ENCODE measurements around the gene SH3BP2. TPM values are rescaled to one million over a fixed set of nuclear protein-coding genes. Genes with fewer than 3 reads are reported as not detected.

Gene SH3BP2
- total RNA-seq, 2 experiments from 2014 or later = 69.3 to 78.2 TPM

DNA sequence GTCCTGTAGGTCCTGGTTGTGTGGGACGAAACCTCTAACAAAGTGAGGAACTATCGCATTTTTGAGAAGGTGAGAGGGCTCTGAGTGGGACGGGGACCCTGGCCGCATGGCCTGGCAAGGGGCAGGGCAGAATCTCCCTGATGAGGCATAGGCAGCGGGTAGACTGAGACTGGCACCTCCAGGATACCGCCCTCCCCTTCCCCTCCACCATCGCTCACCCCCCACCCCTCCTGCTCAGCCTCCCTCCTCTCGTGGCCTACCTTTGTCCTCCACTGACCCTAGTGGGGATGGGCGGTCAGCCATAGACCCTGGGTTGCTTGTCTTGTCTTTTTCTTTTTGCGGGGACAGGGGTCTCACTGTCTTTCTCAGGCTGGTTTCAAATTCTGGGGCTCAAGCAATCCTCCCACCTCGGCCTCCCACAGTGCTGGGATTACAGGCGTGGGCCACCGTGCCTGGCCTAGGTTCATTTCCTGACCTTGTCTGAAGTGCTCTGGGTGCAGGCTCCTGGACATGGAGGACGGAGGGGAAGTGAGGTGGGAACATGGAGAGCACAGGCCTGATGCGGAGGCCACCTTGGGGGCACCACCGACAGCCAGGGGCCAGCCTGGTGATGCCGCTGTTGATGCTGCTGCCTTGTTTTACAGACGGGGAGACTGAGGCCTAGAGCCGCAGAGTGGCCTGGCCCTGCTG, 40.2 kb downstream of the SH3BP2 start:
- CTCF ChIA-PET = no interaction called here
- H3K27ac Mint-ChIP-seq = peak overlapping the region; percentile 50
- H3K9me3 Mint-ChIP-seq = no peaks in the 10 kb centered on the region
- peaks cover 28% of the 10 kb centered on the region for H3K36me3 Mint-ChIP-seq (ENCODE audit: low read depth)
- no peak overlapping the region for H3K4me3 Mint-ChIP-seq
- peaks cover 39% of the 10 kb centered on the region for H3K4me1 Mint-ChIP-seq
- POLR2A ChIA-PET = no interaction called here
- H3K27me3 Mint-ChIP-seq = no peaks in the 10 kb centered on the region
- no peak for DNase-seq

GRCh38 chr4:2833671-2834000, 40.8 kb downstream of the SH3BP2 start:
- Mint-ChIP-seq H3K9me3 (no peaks in the 10 kb centered on the region), H3K27ac (no peak overlapping the region), H3K36me3 (ENCODE audit: low read depth) (peaks cover 26% of the 10 kb centered on the region), H3K27me3 (no peaks in the 10 kb centered on the region), H3K4me1 (peaks cover 44% of the 10 kb centered on the region), H3K4me3 (no peak overlapping the region)
- POLR2A ChIA-PET = no interaction called here
- CTCF ChIA-PET = interaction anchor here (1.2 to 1.3 kb wide), 2 partner anchors 21 to 70 kb away, joined by 3 read pairs; no protein-coding TSS in a partner anchor
- DNase-seq = no peak

DNA sequence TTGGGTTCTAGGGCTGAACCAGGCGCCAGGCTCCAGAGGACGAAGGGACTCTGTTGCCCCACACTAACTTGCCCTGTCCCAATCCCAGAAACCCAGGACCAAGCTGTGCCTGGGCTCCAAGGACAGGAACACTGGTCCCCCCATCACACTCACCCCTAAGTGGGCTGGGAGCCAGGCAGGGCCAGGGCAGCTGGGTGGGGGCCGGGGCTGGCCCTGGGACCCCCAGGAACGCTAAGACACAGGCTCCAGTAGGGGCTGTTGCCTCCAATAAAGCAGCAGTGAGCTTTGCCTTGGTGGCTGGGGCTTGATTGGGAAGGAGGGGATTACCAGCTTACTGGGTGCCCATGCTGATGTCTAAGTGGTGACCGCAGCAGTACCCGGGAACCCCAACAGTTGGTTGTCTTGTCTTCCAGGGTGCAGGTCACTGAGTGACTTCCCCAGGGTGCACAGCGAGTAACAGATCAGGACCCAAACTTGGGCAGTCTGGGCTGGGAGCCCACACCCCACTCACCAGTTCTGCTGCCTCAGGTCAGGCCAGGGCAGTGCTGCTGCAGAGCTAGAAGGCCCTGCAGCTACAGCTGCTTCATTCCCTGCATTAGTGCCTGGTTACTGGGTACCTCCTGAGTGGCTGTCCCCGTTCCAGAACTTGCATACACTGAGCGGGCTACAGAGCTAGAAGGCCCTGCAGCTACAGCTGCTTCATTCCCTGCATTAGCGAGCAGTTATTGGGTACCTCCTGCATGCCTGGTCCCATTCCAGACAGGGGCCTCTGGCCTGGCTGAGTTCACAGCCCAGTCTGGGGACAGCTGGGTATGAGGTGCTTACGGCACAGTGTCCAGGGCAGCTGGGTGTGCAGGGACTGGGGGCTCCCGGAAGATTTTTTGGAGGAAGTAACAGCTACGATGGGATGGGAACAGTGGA, 41.4 kb downstream of the SH3BP2 start:
- Mint-ChIP-seq H3K27me3 (no peaks in the 10 kb centered on the region), H3K9me3 (no peaks in the 10 kb centered on the region), H3K4me1 (peaks cover 49% of the 10 kb centered on the region), H3K36me3 (ENCODE audit: low read depth) (peaks cover 24% of the 10 kb centered on the region), H3K27ac (peak overlapping the region; percentile 90), H3K4me3 (no peak overlapping the region)
- ChIA-PET POLR2A (no interaction called here), CTCF (interaction anchor here (1.2 to 1.3 kb wide), 2 partner anchors 21 to 70 kb away, joined by 3 read pairs; no protein-coding TSS in a partner anchor)
- no peak for DNase-seq

GRCh38 chr4:2835978-2836377, 43.1 kb downstream of the SH3BP2 start:
- H3K36me3 Mint-ChIP-seq (ENCODE audit: low read depth) = peaks cover 31% of the 10 kb centered on the region
- CTCF ChIA-PET = interaction anchor here (1.3 to 1.5 kb wide), 2 partner anchors 15 to 23 kb away, joined by 4 read pairs; no protein-coding TSS in a partner anchor
- H3K4me3 Mint-ChIP-seq = no peak overlapping the region
- H3K27me3 Mint-ChIP-seq = no peaks in the 10 kb centered on the region
- peaks cover 5% of the 10 kb centered on the region for H3K9me3 Mint-ChIP-seq
- H3K4me1 Mint-ChIP-seq = peaks cover 60% of the 10 kb centered on the region
- H3K27ac Mint-ChIP-seq = peak overlapping the region; percentile 90
- no peak for DNase-seq
- POLR2A ChIA-PET = no interaction called here

DNA sequence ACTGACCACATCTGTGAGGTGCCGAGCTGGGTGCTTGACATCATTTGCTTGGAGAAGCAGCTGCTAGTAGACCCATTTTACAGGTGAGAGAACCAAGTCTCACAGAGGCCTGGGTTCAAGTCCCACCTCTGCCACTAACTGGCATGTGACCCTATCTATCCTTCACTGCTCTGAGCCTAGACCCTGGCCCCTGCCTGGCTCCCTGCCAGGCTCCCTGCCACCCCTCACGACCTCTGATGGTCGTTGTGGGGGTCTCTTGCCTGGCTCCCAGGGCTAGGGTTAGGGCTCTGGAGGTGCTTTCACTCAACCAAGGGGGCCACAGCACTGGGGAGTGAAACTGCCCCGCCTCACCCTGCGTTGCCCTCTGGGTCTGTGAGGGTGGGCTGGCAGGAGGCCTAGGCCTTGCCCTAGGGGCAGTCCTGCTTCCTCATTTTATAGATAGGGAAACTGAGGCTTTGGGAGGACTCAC, 43.5 kb downstream of the SH3BP2 start:
- Mint-ChIP-seq H3K9me3 (peaks cover 5% of the 10 kb centered on the region), H3K4me1 (peaks cover 60% of the 10 kb centered on the region), H3K36me3 (ENCODE audit: low read depth) (peaks cover 32% of the 10 kb centered on the region), H3K27me3 (no peaks in the 10 kb centered on the region), H3K4me3 (no peak overlapping the region), H3K27ac (peak overlapping the region; percentile 79)
- ChIA-PET POLR2A (no interaction called here), CTCF (interaction anchor here (1.3 to 1.5 kb wide), 2 partner anchors 16 to 24 kb away, joined by 4 read pairs; no protein-coding TSS in a partner anchor)
- DNase-seq = no peak

GRCh38 chr4:2837110-2837903, 44.4 kb downstream of the SH3BP2 start:
- CTCF ChIA-PET = interaction anchor here (0.7 kb wide), 1 partner anchor 74 kb away, joined by 3 read pairs; no protein-coding TSS in a partner anchor
- Mint-ChIP-seq H3K4me3 (peak overlapping the region; percentile 75), H3K9me3 (peaks cover 5% of the 10 kb centered on the region), H3K4me1 (peaks cover 63% of the 10 kb centered on the region), H3K27ac (peak overlapping the region; percentile 97), H3K36me3 (ENCODE audit: low read depth) (peaks cover 31% of the 10 kb centered on the region), H3K27me3 (no peaks in the 10 kb centered on the region)
- POLR2A ChIA-PET = no interaction called here
- DNase-seq = no peak

DNA sequence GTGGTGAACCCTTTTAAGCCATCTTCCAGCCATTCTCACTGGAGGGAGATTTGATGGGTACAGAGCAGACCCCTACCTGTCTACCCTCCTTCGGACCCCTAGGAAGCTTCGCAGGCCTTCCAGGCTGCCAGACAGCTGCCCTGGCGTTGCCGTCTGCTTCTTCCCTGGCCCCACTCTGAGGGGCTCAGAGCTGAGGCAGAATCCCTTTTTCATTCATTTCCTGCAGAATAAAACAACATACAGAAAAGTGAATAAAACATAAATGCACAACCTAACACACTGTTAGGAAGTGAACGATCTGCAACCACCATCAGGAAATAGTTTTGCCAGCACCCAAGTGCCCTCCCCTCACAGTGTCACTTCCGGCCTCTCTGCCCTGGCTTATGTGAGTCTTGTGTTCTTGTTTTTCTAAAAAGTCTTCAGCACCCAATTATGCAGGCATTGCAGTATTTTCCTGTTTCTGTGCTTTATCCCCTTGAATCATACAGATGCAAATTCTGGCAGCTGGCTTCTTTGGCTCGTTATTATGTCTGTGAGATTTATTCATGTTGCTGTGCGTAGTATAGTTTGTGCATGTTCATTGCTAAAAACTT, 45.1 kb downstream of the SH3BP2 start:
- Mint-ChIP-seq H3K27ac (peak overlapping the region; percentile 97), H3K36me3 (ENCODE audit: low read depth) (peaks cover 34% of the 10 kb centered on the region), H3K4me3 (peak overlapping the region; percentile 75), H3K9me3 (peaks cover 5% of the 10 kb centered on the region), H3K4me1 (peaks cover 69% of the 10 kb centered on the region), H3K27me3 (no peaks in the 10 kb centered on the region)
- POLR2A ChIA-PET = interaction anchor here (0.5 kb wide), 1 partner anchor 8 kb away, joined by 3 read pairs; no protein-coding TSS in a partner anchor
- DNase-seq = peak; percentile 85
- CTCF ChIA-PET = no interaction called here

- peaks cover 71% of the 10 kb centered on the region for H3K4me1 Mint-ChIP-seq
- H3K27ac Mint-ChIP-seq = peak overlapping the region; percentile 97
- peaks cover 5% of the 10 kb centered on the region for H3K9me3 Mint-ChIP-seq
- H3K27me3 Mint-ChIP-seq = no peaks in the 10 kb centered on the region
- ChIA-PET CTCF (interaction anchor here (1.4 kb wide), 1 partner anchor 18 kb away, joined by 3 read pairs; no protein-coding TSS in a partner anchor), POLR2A (no interaction called here)
- H3K36me3 Mint-ChIP-seq (ENCODE audit: low read depth) = peaks cover 32% of the 10 kb centered on the region
- DNase-seq = no peak
- peak overlapping the region; percentile 75 for H3K4me3 Mint-ChIP-seq
These were observed 46.2 kb downstream of the SH3BP2 start for GRCh38 chr4:2839060-2839459.

- Mint-ChIP-seq H3K27me3 (no peaks in the 10 kb centered on the region), H3K4me1 (peaks cover 64% of the 10 kb centered on the region), H3K36me3 (ENCODE audit: low read depth) (peaks cover 31% of the 10 kb centered on the region), H3K4me3 (peak overlapping the region; percentile 89), H3K9me3 (peaks cover 5% of the 10 kb centered on the region), H3K27ac (peak overlapping the region; percentile 92)
- CTCF ChIA-PET = interaction anchor here (0.6 to 0.9 kb wide), 2 partner anchors 29 to 46 kb away, joined by 3 to 5 read pairs; no protein-coding TSS in a partner anchor
- POLR2A ChIA-PET = no interaction called here
- no peak for DNase-seq
These were observed 49.9 kb downstream of the SH3BP2 start for GRCh38 chr4:2842687-2843262.

DNA sequence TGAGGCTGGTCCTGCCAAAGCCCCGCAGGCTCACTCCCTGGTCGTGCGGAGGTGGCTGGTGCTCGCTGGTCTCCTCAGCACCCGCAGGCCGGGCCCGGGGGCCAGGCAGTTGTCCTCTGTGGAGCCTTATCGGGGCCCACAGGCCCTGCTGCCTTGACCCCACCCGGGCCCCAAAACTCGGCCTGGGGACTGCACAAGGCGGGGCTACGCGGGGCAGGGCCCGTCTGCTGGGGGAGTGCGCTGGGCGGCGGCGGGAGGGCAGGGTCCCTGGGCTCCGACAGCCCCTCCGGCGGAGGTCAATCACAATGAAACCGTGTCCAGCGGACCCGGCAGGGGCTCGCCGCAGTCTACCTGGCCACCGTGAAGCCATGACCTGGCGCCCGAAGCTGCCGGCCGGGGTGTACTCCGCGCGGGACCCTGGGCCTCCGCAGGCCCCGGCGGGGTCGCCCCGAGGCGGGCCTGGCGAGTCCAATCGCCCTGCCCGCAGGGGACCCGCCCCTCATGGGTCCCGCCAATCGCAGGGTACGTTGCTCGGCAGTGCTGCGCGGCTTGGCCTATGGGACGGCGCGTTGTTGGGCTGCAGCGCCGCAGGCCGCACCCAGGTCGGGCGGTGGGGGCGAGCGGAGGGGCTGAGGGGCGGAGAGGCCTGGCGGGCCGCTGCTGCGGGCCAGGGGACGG, 50.5 kb downstream of the SH3BP2 start, which contains the start of gene ADD1:
Gene ADD1, plus strand, starts transcription at position 582 of the 678 bp plus-strand sequence. CDS start 32,072 bp downstream, outside the sequence.
- peak within 1 kb of the TSS; percentile 89 for H3K4me3 Mint-ChIP-seq
- ChIA-PET POLR2A (no interaction called here), CTCF (interaction anchor here (0.9 kb wide), 1 partner anchor 29 kb away, joined by 3 read pairs; no protein-coding TSS in a partner anchor)
- peaks cover 59% of the 10 kb centered on the region for H3K4me1 Mint-ChIP-seq
- peak; percentile 87 for DNase-seq
- peaks cover 5% of the 10 kb centered on the region for H3K9me3 Mint-ChIP-seq
- peaks cover 31% of the 10 kb centered on the region for H3K36me3 Mint-ChIP-seq (ENCODE audit: low read depth)
- H3K27me3 Mint-ChIP-seq = no peaks in the 10 kb centered on the region
- H3K27ac Mint-ChIP-seq = peak within 1 kb of the TSS; percentile 92

DNA sequence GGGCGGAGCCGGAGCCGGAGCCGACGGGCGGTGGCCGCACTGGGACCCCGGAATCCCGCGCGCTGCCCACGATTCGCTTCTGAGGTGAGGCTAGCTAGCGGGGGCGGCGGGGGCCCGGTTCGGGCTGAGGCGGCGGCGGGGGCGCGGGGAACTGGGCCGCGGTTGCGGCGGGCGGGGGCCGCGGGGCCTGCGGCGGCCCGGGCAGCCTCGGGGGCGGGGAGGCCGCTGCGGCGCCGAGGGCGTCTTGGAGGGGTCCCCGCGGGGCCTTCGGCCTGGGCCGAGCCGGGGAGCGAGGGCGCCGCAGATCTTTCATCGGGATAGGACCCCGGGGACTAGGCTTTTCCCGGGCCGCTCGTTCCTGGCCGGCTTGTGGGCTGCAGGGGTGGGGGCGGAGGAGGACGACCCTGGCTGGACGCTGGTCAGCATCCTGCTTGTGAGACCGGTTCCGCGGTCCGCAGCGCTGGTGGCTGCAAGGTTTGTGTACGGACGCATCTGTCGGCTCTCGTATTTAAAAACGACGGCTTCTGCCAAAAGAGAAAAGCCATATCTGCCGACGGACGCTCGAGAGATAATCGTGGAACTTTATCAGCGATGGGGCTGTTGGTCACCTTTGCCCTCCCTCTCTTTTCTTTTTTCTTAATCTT, 51.2 kb downstream of the SH3BP2 start:
- POLR2A ChIA-PET = no interaction called here
- H3K4me1 Mint-ChIP-seq = peaks cover 56% of the 10 kb centered on the region
- peak; percentile 22 for DNase-seq

More for the DNA sequence above, 51.2 kb downstream of the SH3BP2 start:
- CTCF ChIA-PET = interaction anchor here (0.7 to 2.0 kb wide), 3 partner anchors 26 to 335 kb away, joined by 3 to 5 read pairs (median 4); no protein-coding TSS in a partner anchor
- Mint-ChIP-seq H3K27me3 (no peaks in the 10 kb centered on the region), H3K36me3 (ENCODE audit: low read depth) (peaks cover 28% of the 10 kb centered on the region), H3K4me3 (peak overlapping the region; percentile 89), H3K9me3 (peaks cover 5% of the 10 kb centered on the region), H3K27ac (peak overlapping the region; percentile 92)
